H1 (cell line): ENCODE data around the gene SLC23A2.

ENCODE experiments used
- CHD2 ChIP-seq: IDR thresholded peaks from 2 replicates; pipeline ENCODE4 v1.6.1; 2012; ENCODE audit warnings: low read length, improper control_type of control experiment
- CTCF ChIP-seq, 3 experiments: IDR thresholded peaks; 1 replicate in 2 of 3; 2 replicates in 1 of 3; pipeline versions ENCODE4 v1.5.1 to v1.6.1; 2011; ENCODE audit warnings: low read length in 3 of 3, mild to moderate bottlenecking in 3 of 3, inconsistent platforms in 2 of 3, low read depth in 1 of 3, moderate library complexity in 1 of 3; ENCODE audit not compliant: insufficient read depth in 1 of 3; ENCODE audit errors: control extremely low read depth in 1 of 3

GRCh38 chr20:5020760-5021159 lies 19.4 kb upstream of the SLC23A2 start:
- TF ChIP-seq CTCF (IDR thresholded peaks at IDR 0.05; ENCODE audit: control extremely low read depth in 1 of 3, insufficient read depth in 1 of 3, low read depth in 1 of 3, low read length in 3 of 3): no peak
- TF ChIP-seq CHD2: no peak
